ENCODE data around the gene AGBL2. TPM values are rescaled to one million over a fixed set of nuclear protein-coding genes. Genes with fewer than 3 reads are reported as not detected.

The AGBL2 gene
- total and polyA plus RNA-seq, 2 of the 8 experiments (the other 6 are each of a cell fraction or from before 2014, with no cell fraction given): 2.1 to 6.5 TPM

GRCh38 chr11:47726118-47726442 lies 10.9 kb upstream of the AGBL2 start:
- Histone ChIP-seq H2BK15ac (ENCODE audit: low read length) (no peak overlapping the region), H3K4me1 (replicated peaks in 1 of 4; ENCODE audit: control insufficient read depth in 3 of 4, insufficient read depth in 4 of 4, low read length in 3 of 4) (no peaks in the 10 kb centered on the region), H2BK12ac (ENCODE audit: low read depth, low read length) (no peak overlapping the region), H3K23ac (ENCODE audit: insufficient read length) (no peak overlapping the region), H4K20me1 (replicated peaks in 1 of 2; ENCODE audit: control insufficient read depth in 1 of 2, insufficient read depth in 2 of 2, low read length in 2 of 2) (peaks cover 2 to 5% of the 10 kb centered on the region in 2 experiments), H3K79me1 (ENCODE audit: low read depth, low read length) (no peaks in the 10 kb centered on the region), H3K18ac (ENCODE audit: extremely low read depth, low read length) (no peak overlapping the region), H3K56ac (replicated peaks; ENCODE audit: insufficient read length, low read depth, low read length) (no peak overlapping the region), H2AFZ (ENCODE audit: low read length) (no peak overlapping the region), H3K9ac (replicated peaks in 1 of 4; ENCODE audit: extremely low read depth in 1 of 4, low read depth in 3 of 4, low read length in 3 of 4) (no peak overlapping the region), H3K23me2 (ENCODE audit: low read depth, low read length) (no peaks in the 10 kb centered on the region), H4K8ac (ENCODE audit: extremely low read depth, insufficient read depth, low read length) (no peak overlapping the region), H3K14ac (ENCODE audit: insufficient read length) (no peak overlapping the region), H3K79me2 (ENCODE audit: control insufficient read depth in 1 of 2, insufficient read depth in 2 of 2, low read length in 2 of 2) (no peaks in the 10 kb centered on the region), H3K9me3 (ENCODE audit: insufficient read depth in 2 of 2, low read depth in 1 of 2, low read length in 1 of 2) (no peaks in the 10 kb centered on the region), H3K4ac (replicated peaks; ENCODE audit: insufficient read length, low read depth, low read length) (no peak overlapping the region), H3K27ac (ENCODE audit: low read depth, low read length) (no peak overlapping the region), H3K4me3 (ENCODE audit: extremely low read depth in 1 of 4, insufficient read depth in 2 of 4, low read depth in 3 of 4, low read length in 4 of 4) (no peak overlapping the region), H2BK20ac (ENCODE audit: low read length) (no peak overlapping the region), H3K27me3 (replicated peaks in 1 of 4; ENCODE audit: control insufficient read depth in 3 of 4, extremely low read depth in 1 of 4, insufficient read depth in 3 of 4, low read length in 3 of 4) (no peaks in the 10 kb centered on the region), H4K5ac (ENCODE audit: insufficient read length, low read depth, low read length) (no peak overlapping the region), H2BK120ac (replicated peaks; ENCODE audit: low read depth, low read length) (no peak overlapping the region), H4K91ac (replicated peaks; ENCODE audit: insufficient read length, low read length) (no peak overlapping the region), H3K4me2 (ENCODE audit: insufficient read depth in 1 of 2, low read depth in 2 of 2, low read length in 2 of 2) (no peak overlapping the region), H2AK5ac (ENCODE audit: low read depth, low read length) (no peak overlapping the region), H3K36me3 (ENCODE audit: control insufficient read depth in 2 of 4, insufficient read depth in 4 of 4, low read length in 3 of 4) (peaks cover 31 to 87% (median 62%) of the 10 kb centered on the region in 4 experiments), H2BK5ac (ENCODE audit: low read depth, low read length) (no peak overlapping the region)
- 92% methylated on average over 3 of the region's 3 CpGs; no CpG with 5 or more reads in 1 of the 2 experiments for WGBS, 2 experiments (ENCODE audit: extremely low coverage in 1 of 2, insufficient coverage in 1 of 2, insufficient read length in 1 of 2, insufficient replicate concordance in 2 of 2, low coverage in 1 of 2, low lambda C conversion rate in 2 of 2, missing lambda C conversion rate in 1 of 2)
- CTCF ChIA-PET (ENCODE audit: partially characterized antibody): interaction anchor here (0.7 kb wide), 1 partner anchor 62 kb away, joined by 3 read pairs; no protein-coding TSS in a partner anchor
- FAIRE-seq (no peak), DNase-seq (ENCODE audit: low read depth in 1 of 2, low spot score in 2 of 2) (no peak)
- POLR2A ChIA-PET (ENCODE audit: partially characterized antibody): interaction anchor here (1.4 to 2.3 kb wide), 4 partner anchors 11 to 41 kb away, joined by 4 to 6 read pairs (median 6); partner anchors contain the start of genes AGBL2 and FNBP4
- TF ChIP-seq PHF8 (conservative IDR thresholded peaks at IDR 0.05; ENCODE audit: low read depth, low read length) (no peak), POLR2A (IDR thresholded peaks at IDR 0.05; ENCODE audit: control extremely low read depth in 1 of 2, low read depth in 2 of 2, low read length in 2 of 2) (no peak), ZNF274 (IDR thresholded peaks at IDR 0.05; ENCODE audit: borderline replicate concordance, extremely low read depth, low read length) (no peak), SP2 (IDR thresholded peaks at IDR 0.05; ENCODE audit: low read length) (no peak), SIN3A (conservative IDR thresholded peaks at IDR 0.05 in 1 of 2, IDR thresholded peaks at IDR 0.05 in 1 of 2; ENCODE audit: low read depth in 1 of 2, low read length in 2 of 2) (no peak)

Measured in H1 (cell line).